ENCODE data around the gene CDK19. TPM values are rescaled to one million over a fixed set of nuclear protein-coding genes. Genes with fewer than 3 reads are reported as not detected.

The CDK19 gene
- total and polyA plus RNA-seq, 12 donors: 3.5 to 59.1 (median 7.9) TPM

GRCh38 chr6:110674096-110674495 lies 141.2 kb downstream of the CDK19 start:
- H3K27me3 ChIP-seq: no peaks in the 10 kb centered on the region
- intact Hi-C loops (cut with DNase I): no loop called here
- no peak for DNase-seq
- no peaks in the 10 kb centered on the region for H3K4me1 ChIP-seq (replicated peaks in 1 of 2)
- H3K36me3 ChIP-seq (replicated peaks in 1 of 2): no peaks in the 10 kb centered on the region
- H3K4me3 ChIP-seq: no peak overlapping the region
- no peaks in the 10 kb centered on the region for H3K9me3 ChIP-seq (replicated peaks in 1 of 3)
- TF ChIP-seq POLR2A (IDR thresholded peaks at IDR 0.05) (no peak), CTCF (IDR thresholded peaks at IDR 0.05) (no peak)
- H3K27ac ChIP-seq: no peak overlapping the region
- 50 to 73% (median 61%) methylated on average over 1 of the region's 1 CpG for WGBS, 4 donors

GRCh38 chr6:110672122-110672521 lies 143.1 kb downstream of the CDK19 start:
- H3K4me3 ChIP-seq: no peak overlapping the region
- WGBS, 4 donors: 93 to 95% (median 95%) methylated on average over 2 of the region's 2 CpGs
- no peaks in the 10 kb centered on the region for H3K36me3 ChIP-seq (replicated peaks in 1 of 2)
- H3K27me3 ChIP-seq: no peaks in the 10 kb centered on the region
- no peak overlapping the region for H3K27ac ChIP-seq
- no peak for TF ChIP-seq POLR2A (IDR thresholded peaks at IDR 0.05)
- DNase-seq: no peak
- intact Hi-C loops (cut with DNase I): no loop called here
- no peaks in the 10 kb centered on the region for H3K9me3 ChIP-seq (replicated peaks in 1 of 3)
- H3K4me1 ChIP-seq (replicated peaks in 1 of 2): no peaks in the 10 kb centered on the region

- H3K4me3 ChIP-seq: no peak overlapping the region
- TF ChIP-seq POLR2A (IDR thresholded peaks at IDR 0.05) (no peak), CTCF (IDR thresholded peaks at IDR 0.05) (no peak)
- H3K27me3 ChIP-seq: no peaks in the 10 kb centered on the region
- no peaks in the 10 kb centered on the region for H3K4me1 ChIP-seq (replicated peaks in 1 of 2)
- H3K9me3 ChIP-seq (replicated peaks in 1 of 3): no peaks in the 10 kb centered on the region
- H3K27ac ChIP-seq: no peak overlapping the region
- H3K36me3 ChIP-seq (replicated peaks in 1 of 2): no peaks in the 10 kb centered on the region
- intact Hi-C loops (cut with DNase I): no loop called here
- DNase-seq: no peak
Measured at GRCh38 chr6:110671447-110671846, 143.8 kb downstream of the CDK19 start.

DNA sequence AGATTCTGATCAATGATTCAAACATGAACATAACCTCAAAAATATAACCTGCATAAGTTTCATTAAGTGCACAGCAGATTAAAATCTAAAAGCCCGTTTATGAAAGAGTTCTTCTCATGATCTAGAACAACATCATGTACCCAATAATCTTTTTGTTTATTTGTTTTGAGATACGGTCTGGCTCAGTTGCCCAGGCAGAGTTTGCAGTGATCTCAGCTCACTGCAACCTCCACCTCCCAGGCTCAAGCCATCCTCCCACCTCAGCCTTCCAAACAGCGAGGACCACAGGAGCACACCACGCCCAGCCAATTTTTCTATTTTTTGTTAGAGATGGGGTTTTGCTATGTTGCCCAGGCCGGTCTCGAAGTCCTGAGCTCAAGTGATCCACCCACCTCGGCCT lies 149.7 kb downstream of the CDK19 start:
- no peak overlapping the region for H3K27ac ChIP-seq
- DNase-seq: no peak
- no peaks in the 10 kb centered on the region for H3K9me3 ChIP-seq (replicated peaks in 1 of 3)
- no peak overlapping the region for H3K4me3 ChIP-seq
- 92 to 97% (median 95%) methylated on average over 7 of the region's 7 CpGs for WGBS, 4 donors
- TF ChIP-seq POLR2A (IDR thresholded peaks at IDR 0.05): no peak
- TF ChIP-seq CTCF (IDR thresholded peaks at IDR 0.05): no peak
- H3K4me1 ChIP-seq (replicated peaks in 1 of 2): peaks cover 0 to 7% of the 10 kb centered on the region in 2 donors
- intact Hi-C loops (cut with DNase I): no loop called here
- no peaks in the 10 kb centered on the region for H3K36me3 ChIP-seq (replicated peaks in 1 of 2)
- H3K27me3 ChIP-seq: no peaks in the 10 kb centered on the region

DNA sequence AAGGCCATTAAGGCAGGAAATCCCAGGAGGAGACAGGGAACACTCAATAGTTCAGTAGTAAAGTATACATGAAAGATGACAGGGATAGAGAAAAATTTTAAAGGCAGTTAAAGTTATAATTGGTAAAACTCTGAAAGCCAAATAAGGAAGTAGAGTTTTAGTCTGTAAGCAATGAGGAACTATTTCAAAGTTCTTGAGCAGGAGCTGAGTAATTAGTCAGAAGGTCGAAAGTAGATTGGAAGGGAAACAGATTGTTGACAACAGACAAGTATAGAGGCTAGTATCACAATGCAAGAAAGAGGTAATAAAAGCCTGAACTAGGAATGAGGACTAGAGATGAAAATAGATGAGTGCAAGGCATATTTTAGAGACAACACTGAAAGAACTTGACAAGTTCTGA lies 150.3 kb downstream of the CDK19 start:
- WGBS, 4 donors: 46 to 61% (median 51%) methylated on average over 1 of the region's 1 CpG
- H3K4me3 ChIP-seq: no peak overlapping the region
- H3K9me3 ChIP-seq (replicated peaks in 1 of 3): no peaks in the 10 kb centered on the region
- DNase-seq: no peak
- H3K36me3 ChIP-seq (replicated peaks in 1 of 2): no peaks in the 10 kb centered on the region
- peaks cover 0 to 7% of the 10 kb centered on the region in 2 donors for H3K4me1 ChIP-seq (replicated peaks in 1 of 2)
- intact Hi-C loops (cut with DNase I): no loop called here
- H3K27ac ChIP-seq: no peak overlapping the region
- H3K27me3 ChIP-seq: no peaks in the 10 kb centered on the region
- TF ChIP-seq POLR2A (IDR thresholded peaks at IDR 0.05) (no peak), CTCF (IDR thresholded peaks at IDR 0.05) (no peak)

All from adrenal gland (tissue), 12 donors.